Measurements from ENCODE around the gene RTKN. TPM values are rescaled to one million over a fixed set of nuclear protein-coding genes. Genes with fewer than 3 reads are reported as not detected.

The RTKN gene
- polyA plus RNA-seq, 4 donors, result 51.1 to 94.1 (median 69.7) TPM

- peak overlapping the region; percentile 81 to 90 (median 85) for H3K4me3 ChIP-seq (ENCODE audit: low read depth in 1 of 3, low read length in 3 of 3)
- FAIRE-seq (no peak), DNase-seq (peak; percentile 45 to 66)
- H3K4me1 ChIP-seq (ENCODE audit: control insufficient read depth in 3 of 3, insufficient read depth in 2 of 3, low read depth in 1 of 3, low read length in 2 of 3), result peaks cover 0 to 24% (median 2%) of the 10 kb centered on the region in 3 donors
- no peaks in the 10 kb centered on the region for H3K9me3 ChIP-seq (ENCODE audit: control insufficient read depth in 2 of 2, insufficient read depth in 1 of 2, low read depth in 1 of 2, low read length in 1 of 2)
- H3K27me3 ChIP-seq (ENCODE audit: control insufficient read depth in 3 of 3, insufficient read depth in 3 of 3, low read length in 3 of 3), result no peaks in the 10 kb centered on the region
- peak overlapping the region; percentile 86 to 96 (median 87) for H3K27ac ChIP-seq (ENCODE audit: low read depth in 1 of 3, low read length in 2 of 3)
- WGBS, 3 donors, result 1 to 2% (median 1%) methylated on average over 67 to 80 of the region's 80 CpGs
- H3K36me3 ChIP-seq (ENCODE audit: control insufficient read depth in 3 of 3, insufficient read depth in 2 of 3, low read depth in 1 of 3, low read length in 3 of 3), result peaks cover 0 to 58% (median 4%) of the 10 kb centered on the region in 3 donors
These were observed 40.4 kb upstream of the RTKN start for GRCh38 chr2:74481961-74482800.

DNA sequence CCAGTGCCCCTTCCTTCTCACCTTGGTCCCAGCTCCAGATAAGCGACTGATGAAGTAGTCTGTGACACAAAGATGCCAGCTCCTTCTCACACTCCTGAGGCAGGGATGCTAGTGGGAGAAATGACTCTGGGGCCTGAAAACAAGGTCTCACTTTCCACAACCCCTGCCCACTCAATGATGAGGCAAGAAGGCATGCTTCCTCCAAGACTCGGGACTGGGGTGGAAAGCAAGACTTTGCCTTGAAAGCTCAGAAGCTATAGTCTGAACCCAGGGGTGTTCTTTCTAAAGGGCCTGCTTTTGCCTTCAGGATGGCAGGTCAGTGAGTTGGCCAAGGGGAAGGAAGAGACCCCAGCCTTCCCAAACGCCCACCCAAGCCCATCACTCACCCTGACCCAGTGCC is 39.7 kb upstream of the RTKN start:
- 23 to 38% (median 27%) methylated on average over 3 of the region's 3 CpGs for WGBS, 3 donors
- Histone ChIP-seq H3K4me1 (ENCODE audit: control insufficient read depth in 3 of 3, insufficient read depth in 2 of 3, low read depth in 1 of 3, low read length in 2 of 3) (peaks cover 0 to 29% (median 2%) of the 10 kb centered on the region in 3 donors), H3K4me3 (ENCODE audit: low read depth in 1 of 3, low read length in 3 of 3) (peak overlapping the region in 2 of 3 donors; percentile 81 to 85), H3K9me3 (ENCODE audit: control insufficient read depth in 2 of 2, insufficient read depth in 1 of 2, low read depth in 1 of 2, low read length in 1 of 2) (no peaks in the 10 kb centered on the region), H3K27ac (ENCODE audit: low read depth in 1 of 3, low read length in 2 of 3) (peak overlapping the region in 1 of 3 donors; percentile 86), H3K36me3 (ENCODE audit: control insufficient read depth in 3 of 3, insufficient read depth in 2 of 3, low read depth in 1 of 3, low read length in 3 of 3) (peaks cover 0 to 53% (median 4%) of the 10 kb centered on the region in 3 donors), H3K27me3 (ENCODE audit: control insufficient read depth in 3 of 3, insufficient read depth in 3 of 3, low read length in 3 of 3) (no peaks in the 10 kb centered on the region)
- FAIRE-seq, result no peak
- DNase-seq, result no peak

DNA sequence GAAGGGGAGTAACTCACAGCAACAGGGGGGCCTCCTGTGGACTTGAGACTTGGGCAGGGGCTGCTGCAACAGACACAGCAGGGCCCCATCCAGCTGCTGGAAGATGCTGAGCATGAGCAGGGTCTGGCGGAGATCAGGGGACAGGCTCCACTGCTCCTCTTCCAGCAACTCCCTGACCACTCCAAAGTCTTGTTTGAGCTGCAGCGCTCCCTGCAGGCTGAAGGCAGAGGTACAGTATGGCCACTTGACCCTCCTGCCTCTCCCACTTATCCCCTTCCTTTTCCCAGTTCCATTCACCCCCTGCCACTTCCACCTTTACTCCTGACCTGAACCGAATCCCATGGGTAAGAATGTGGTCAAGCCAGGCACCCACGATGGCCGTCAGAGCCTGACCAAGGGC is 33.2 kb upstream of the RTKN start:
- H3K27ac ChIP-seq (ENCODE audit: low read depth in 1 of 3, low read length in 2 of 3), result no peak overlapping the region
- 88 to 92% (median 90%) methylated on average over 5 of the region's 5 CpGs for WGBS, 3 donors
- peaks cover 2 to 45% (median 4%) of the 10 kb centered on the region in 3 donors for H3K36me3 ChIP-seq (ENCODE audit: control insufficient read depth in 3 of 3, insufficient read depth in 2 of 3, low read depth in 1 of 3, low read length in 3 of 3)
- no peak overlapping the region for H3K4me3 ChIP-seq (ENCODE audit: low read depth in 1 of 3, low read length in 3 of 3)
- DNase-seq, result no peak
- H3K9me3 ChIP-seq (ENCODE audit: control insufficient read depth in 2 of 2, insufficient read depth in 1 of 2, low read depth in 1 of 2, low read length in 1 of 2), result no peaks in the 10 kb centered on the region
- FAIRE-seq, result no peak
- no peaks in the 10 kb centered on the region for H3K27me3 ChIP-seq (ENCODE audit: control insufficient read depth in 3 of 3, insufficient read depth in 3 of 3, low read length in 3 of 3)
- peaks cover 0 to 20% (median 1%) of the 10 kb centered on the region in 3 donors for H3K4me1 ChIP-seq (ENCODE audit: control insufficient read depth in 3 of 3, insufficient read depth in 2 of 3, low read depth in 1 of 3, low read length in 2 of 3)

- H3K4me1 ChIP-seq (ENCODE audit: control insufficient read depth in 3 of 3, insufficient read depth in 2 of 3, low read depth in 1 of 3, low read length in 2 of 3), result peaks cover 0 to 20% (median 1%) of the 10 kb centered on the region in 3 donors
- H3K36me3 ChIP-seq (ENCODE audit: control insufficient read depth in 3 of 3, insufficient read depth in 2 of 3, low read depth in 1 of 3, low read length in 3 of 3), result peaks cover 2 to 43% (median 4%) of the 10 kb centered on the region in 3 donors
- no peak for FAIRE-seq
- H3K9me3 ChIP-seq (ENCODE audit: control insufficient read depth in 2 of 2, insufficient read depth in 1 of 2, low read depth in 1 of 2, low read length in 1 of 2), result no peaks in the 10 kb centered on the region
- H3K27me3 ChIP-seq (ENCODE audit: control insufficient read depth in 3 of 3, insufficient read depth in 3 of 3, low read length in 3 of 3), result no peaks in the 10 kb centered on the region
- no peak overlapping the region for H3K4me3 ChIP-seq (ENCODE audit: low read depth in 1 of 3, low read length in 3 of 3)
- no peak overlapping the region for H3K27ac ChIP-seq (ENCODE audit: low read depth in 1 of 3, low read length in 2 of 3)
- no peak for DNase-seq
- WGBS, 3 donors, result 87 to 93% (median 92%) methylated on average over 6 of the region's 6 CpGs
These were observed 32.7 kb upstream of the RTKN start for GRCh38 chr2:74474481-74474880.

GRCh38 chr2:74472945-74473258 is 31.2 kb upstream of the RTKN start:
- Histone ChIP-seq H3K36me3 (ENCODE audit: control insufficient read depth in 3 of 3, insufficient read depth in 2 of 3, low read depth in 1 of 3, low read length in 3 of 3) (peaks cover 2 to 35% (median 2%) of the 10 kb centered on the region in 3 donors), H3K4me1 (ENCODE audit: control insufficient read depth in 3 of 3, insufficient read depth in 2 of 3, low read depth in 1 of 3, low read length in 2 of 3) (peaks cover 0 to 20% (median 1%) of the 10 kb centered on the region in 3 donors), H3K9me3 (ENCODE audit: control insufficient read depth in 2 of 2, insufficient read depth in 1 of 2, low read depth in 1 of 2, low read length in 1 of 2) (no peaks in the 10 kb centered on the region), H3K27me3 (ENCODE audit: control insufficient read depth in 3 of 3, insufficient read depth in 3 of 3, low read length in 3 of 3) (no peaks in the 10 kb centered on the region), H3K27ac (ENCODE audit: low read depth in 1 of 3, low read length in 2 of 3) (peak overlapping the region; percentile 76 to 96 (median 91)), H3K4me3 (ENCODE audit: low read depth in 1 of 3, low read length in 3 of 3) (peak overlapping the region; percentile 20 to 56 (median 52))
- DNase-seq (no peak), FAIRE-seq (no peak)
- 5 to 9% (median 7%) methylated on average over 7 of the region's 7 CpGs for WGBS, 3 donors

DNA sequence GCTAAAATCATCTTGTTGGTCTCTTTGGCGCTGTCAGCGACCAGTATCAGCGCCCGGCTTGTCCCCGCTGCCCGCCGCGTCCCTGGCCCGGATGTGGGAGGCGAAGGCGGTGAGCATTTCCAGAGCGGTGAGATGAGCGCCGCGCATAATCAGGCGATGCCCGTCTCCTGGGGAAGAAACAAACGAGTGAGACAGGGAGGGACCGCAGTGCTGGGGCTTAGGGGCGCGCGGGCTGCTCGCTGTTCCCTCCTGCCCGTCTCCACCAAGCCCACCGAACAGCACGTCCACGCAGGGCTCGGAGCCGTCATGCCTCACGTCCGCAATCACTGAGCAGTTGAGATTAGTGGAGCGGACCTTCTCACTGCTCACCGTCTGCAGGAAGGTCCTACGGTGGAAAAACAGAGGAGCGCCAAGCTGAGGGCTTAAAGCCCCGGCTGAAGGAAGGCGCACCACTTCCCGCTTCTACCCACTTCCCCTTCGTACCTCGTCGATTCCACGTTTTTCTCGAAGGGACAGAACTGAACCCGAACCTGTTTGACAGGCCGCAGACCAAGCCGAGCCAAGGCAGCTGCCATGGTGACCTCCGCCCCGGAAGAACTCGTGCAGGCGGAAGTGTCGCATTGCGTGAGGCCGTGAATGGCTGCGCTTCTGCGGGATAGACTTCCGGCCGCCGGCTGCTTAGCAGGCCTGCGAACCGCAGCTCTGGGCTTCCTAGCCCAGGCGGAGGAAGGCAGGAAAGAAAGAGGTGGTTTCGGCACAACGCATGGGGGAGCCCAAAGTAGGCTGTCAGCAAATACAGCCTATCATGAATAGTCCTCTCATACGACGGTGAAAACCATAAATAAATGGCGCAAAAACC is 30.6 kb upstream of the RTKN start, which contains the start of gene MRPL53:
TSS of gene MRPL53 (minus strand) at position 595 of the 859 bp plus-strand sequence. CDS start at position 575, 20 bp downstream.
- H3K4me1 ChIP-seq (ENCODE audit: control insufficient read depth in 3 of 3, insufficient read depth in 2 of 3, low read depth in 1 of 3, low read length in 2 of 3), result peaks cover 0 to 17% (median 1%) of the 10 kb centered on the region in 3 donors
- H3K4me3 ChIP-seq (ENCODE audit: low read depth in 1 of 3, low read length in 3 of 3), result peak within 1 kb of the TSS; percentile 52 to 73 (median 56)
- H3K9me3 ChIP-seq (ENCODE audit: control insufficient read depth in 2 of 2, insufficient read depth in 1 of 2, low read depth in 1 of 2, low read length in 1 of 2), result no peaks in the 10 kb centered on the region
- H3K36me3 ChIP-seq (ENCODE audit: control insufficient read depth in 3 of 3, insufficient read depth in 2 of 3, low read depth in 1 of 3, low read length in 3 of 3), result peaks cover 1 to 30% (median 2%) of the 10 kb centered on the region in 3 donors
- WGBS, 3 donors, result 0 to 1% (median 0%) methylated on average over 65 to 66 of the region's 66 CpGs
- no peaks in the 10 kb centered on the region for H3K27me3 ChIP-seq (ENCODE audit: control insufficient read depth in 3 of 3, insufficient read depth in 3 of 3, low read length in 3 of 3)
- FAIRE-seq (no peak), DNase-seq (peak; percentile 93 to 97)
- peak within 1 kb of the TSS; percentile 76 to 96 (median 91) for H3K27ac ChIP-seq (ENCODE audit: low read depth in 1 of 3, low read length in 2 of 3)

DNA sequence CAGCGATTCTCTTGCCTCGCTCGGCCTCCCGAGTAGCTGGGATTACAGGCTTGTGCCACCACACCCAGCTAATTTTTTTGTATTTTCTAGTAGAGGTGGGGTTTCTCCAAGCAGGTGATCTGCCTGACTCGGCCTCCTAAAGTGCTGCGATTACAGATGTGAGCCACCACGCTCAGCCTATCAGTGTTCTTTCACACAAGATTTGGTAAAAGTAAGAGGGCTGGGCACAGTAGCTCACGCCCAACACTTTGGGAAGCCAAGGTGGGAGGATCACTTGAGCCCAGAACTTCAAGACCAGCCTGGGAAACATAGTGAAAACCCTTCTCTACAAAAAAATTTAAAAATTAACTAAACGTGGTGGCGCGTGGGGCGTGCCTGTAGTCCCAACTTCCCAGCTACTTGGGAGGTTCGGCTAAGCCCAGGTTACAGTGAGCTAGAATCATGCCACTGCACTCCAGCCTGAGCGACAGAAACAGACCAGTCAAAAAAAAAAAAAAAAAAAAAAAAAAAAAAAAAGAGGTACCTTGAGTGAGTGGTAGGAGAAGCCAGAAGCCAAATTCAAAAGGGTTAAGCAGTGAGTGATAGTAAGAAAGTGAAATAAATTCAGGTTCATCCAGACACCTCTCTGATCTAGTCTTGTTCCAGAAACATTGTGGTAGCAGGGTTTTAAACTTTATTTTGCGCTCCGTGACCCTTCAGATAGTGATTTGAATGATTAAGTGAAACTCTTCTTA is 29.8 kb upstream of the RTKN start:
- peaks cover 0 to 27% (median 2%) of the 10 kb centered on the region in 3 donors for H3K36me3 ChIP-seq (ENCODE audit: control insufficient read depth in 3 of 3, insufficient read depth in 2 of 3, low read depth in 1 of 3, low read length in 3 of 3)
- H3K4me1 ChIP-seq (ENCODE audit: control insufficient read depth in 3 of 3, insufficient read depth in 2 of 3, low read depth in 1 of 3, low read length in 2 of 3), result peaks cover 0 to 12% (median 1%) of the 10 kb centered on the region in 3 donors
- H3K27me3 ChIP-seq (ENCODE audit: control insufficient read depth in 3 of 3, insufficient read depth in 3 of 3, low read length in 3 of 3), result no peaks in the 10 kb centered on the region
- DNase-seq (no peak), FAIRE-seq (no peak)
- no peaks in the 10 kb centered on the region for H3K9me3 ChIP-seq (ENCODE audit: control insufficient read depth in 2 of 2, insufficient read depth in 1 of 2, low read depth in 1 of 2, low read length in 1 of 2)
- 21 to 55% (median 37%) methylated on average over 16 of the region's 16 CpGs for WGBS, 3 donors
- H3K27ac ChIP-seq (ENCODE audit: low read depth in 1 of 3, low read length in 2 of 3), result peak overlapping the region; percentile 76 to 96 (median 91)
- H3K4me3 ChIP-seq (ENCODE audit: low read depth in 1 of 3, low read length in 3 of 3), result peak overlapping the region; percentile 52 to 73 (median 56)

Data from small intestine (tissue), 7 donors.